Measurements from ENCODE around the gene STX2.
"Not testable (repeated sequence)": the region's sequence is repeated elsewhere in the genome, so short reads cannot be mapped to it uniquely, and the experiment has no call there.

The STX2 gene

GRCh38 chr12:130795906-130796305, 43.1 kb downstream of the STX2 start:
- no peak for DNase-seq

- DNase-seq = no peak
Observed at GRCh38 chr12:130793554-130793849, 45.5 kb downstream of the STX2 start.

- DNase-seq = no peak
Observed at GRCh38 chr12:130792821-130793553, 46.1 kb downstream of the STX2 start.

GRCh38 chr12:130791629-130792028, 47.4 kb downstream of the STX2 start:
- no peak for DNase-seq

- DNase-seq = no peak
Observed at GRCh38 chr12:130788515-130788914, 50.5 kb downstream of the STX2 start.

GRCh38 chr12:130787445-130788410, 51.3 kb downstream of the STX2 start:
- no peak for DNase-seq

- DNase-seq = no peak
Observed at GRCh38 chr12:130787041-130787440, 52.0 kb downstream of the STX2 start.

GRCh38 chr12:130783110-130783715, 55.8 kb downstream of the STX2 start:
- no peak for DNase-seq

GRCh38 chr12:130782245-130782644, 56.8 kb downstream of the STX2 start:
- DNase-seq = not testable (repeated sequence)

- DNase-seq = no peak
Observed at GRCh38 chr12:130780880-130781575, 58.0 kb downstream of the STX2 start.

GRCh38 chr12:130780325-130780724, 58.7 kb downstream of the STX2 start:
- DNase-seq = no peak

- DNase-seq = no peak
Observed at GRCh38 chr12:130778776-130779175, 60.3 kb downstream of the STX2 start.

GRCh38 chr12:130776857-130777339, 62.2 kb downstream of the STX2 start:
- DNase-seq = no peak

- DNase-seq = peak; percentile 57
Observed at GRCh38 chr12:130775953-130776856, 62.8 kb downstream of the STX2 start.

GRCh38 chr12:130770413-130771028, 68.5 kb downstream of the STX2 start:
- DNase-seq = no peak

- DNase-seq = no peak
Observed at GRCh38 chr12:130768120-130768519, 70.9 kb downstream of the STX2 start.

- DNase-seq = no peak
Observed at GRCh38 chr12:130766470-130766869, 72.6 kb downstream of the STX2 start.

- no peak for DNase-seq
Observed at GRCh38 chr12:130765186-130765659, 73.8 kb downstream of the STX2 start.

- no peak for DNase-seq
Observed at GRCh38 chr12:130764475-130765185, 74.4 kb downstream of the STX2 start.

- no peak for DNase-seq
Observed at GRCh38 chr12:130764073-130764472, 75.0 kb downstream of the STX2 start.

GRCh38 chr12:130762319-130762675, 76.8 kb downstream of the STX2 start:
- DNase-seq = no peak
